Activated T-cell treated with anti-CD3 and anti-CD28 coated beads for 48 hours (primary cell): Measurements from ENCODE around the gene SMAD2.

Experiments used
- DNase-seq: peaks from one replicate; pipeline ENCODE4 v3.0.0-alpha.2; 2020; ENCODE audit warnings: low read depth

SMAD2 gene

DNA sequence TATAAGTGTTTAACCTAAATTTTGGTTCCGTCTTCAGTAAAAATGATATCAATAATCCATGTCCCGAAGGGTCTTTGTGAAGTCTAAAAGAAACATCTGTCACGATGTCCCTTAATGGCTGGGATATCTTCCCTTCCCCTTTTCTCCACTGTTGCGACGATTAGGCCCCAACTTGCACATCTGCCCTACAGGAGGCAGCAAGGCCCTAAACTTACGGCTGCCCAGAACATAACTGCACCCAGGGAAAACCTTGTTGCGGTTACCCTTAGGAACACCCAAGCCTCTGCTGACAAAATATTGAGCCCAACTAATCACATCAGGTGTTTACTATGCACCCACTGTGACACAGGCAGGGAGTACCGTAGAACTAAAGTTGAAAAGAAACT is 1.3 kb upstream of the SMAD2 start:
- DNase-seq = no peak

DNA sequence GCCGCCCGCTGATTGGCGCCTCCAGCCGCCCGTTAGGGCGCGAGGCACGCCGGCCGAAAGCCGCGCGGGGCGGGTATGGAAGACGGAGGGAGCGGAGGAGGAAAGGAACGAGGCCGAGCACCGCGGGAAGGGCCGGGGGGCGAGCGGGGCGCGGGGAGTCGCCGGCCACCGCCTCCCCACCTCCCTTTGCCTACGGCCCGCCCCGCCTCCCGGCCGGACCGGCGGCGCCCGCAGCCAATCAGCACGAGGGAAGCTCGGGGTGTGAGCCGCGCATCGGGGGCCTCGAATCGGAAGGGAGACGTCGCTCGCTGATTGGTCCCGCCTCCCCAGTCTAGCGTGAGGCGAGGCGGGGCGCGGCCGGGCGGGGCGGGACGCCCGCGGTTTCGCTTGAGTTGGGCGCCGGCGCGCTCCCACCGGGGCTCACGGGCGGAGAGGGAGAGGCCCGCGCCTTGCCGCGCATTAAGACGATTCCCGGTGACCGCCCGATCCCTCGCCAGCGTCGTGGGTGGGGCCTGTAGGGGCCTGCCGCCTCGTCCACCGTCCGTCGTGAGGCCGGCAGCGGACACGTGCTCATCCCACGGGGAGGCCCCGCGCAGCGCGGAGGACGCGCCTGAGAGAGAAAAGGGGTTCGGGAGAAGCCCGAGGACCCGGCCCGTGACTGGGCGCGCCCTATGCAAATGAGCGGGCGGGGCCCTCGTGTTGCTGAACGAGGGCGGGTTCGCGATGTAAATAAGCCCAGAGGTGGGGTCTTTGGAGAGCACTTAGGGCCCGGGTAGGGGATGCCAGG is 665 bp upstream of the SMAD2 start:
- peak; percentile 94 for DNase-seq

DNA sequence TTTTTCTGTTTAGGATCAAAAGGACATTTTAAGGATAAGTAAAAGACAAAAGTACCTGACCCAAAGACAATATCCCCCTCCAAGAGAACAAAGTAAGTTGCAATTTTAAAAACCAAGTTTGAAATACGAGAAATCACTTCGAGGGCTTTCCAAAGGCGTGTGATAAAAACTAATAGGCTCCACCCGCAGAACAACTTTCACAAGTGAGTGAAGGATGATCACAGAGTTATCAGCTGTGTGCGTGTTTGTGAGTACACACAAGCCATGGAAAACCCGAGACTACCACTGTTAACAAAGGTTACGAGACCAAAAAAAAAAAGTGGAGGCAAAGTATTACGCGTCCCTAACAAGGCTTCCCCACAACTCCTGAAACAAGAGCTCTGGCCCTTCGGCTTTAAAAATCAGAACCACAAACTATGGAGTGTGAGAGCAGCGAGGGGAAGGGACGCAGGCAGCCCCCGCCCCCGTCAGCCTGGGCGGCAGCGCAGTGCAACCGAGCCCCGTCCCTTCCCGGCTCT is 719 bp downstream of the SMAD2 start:
- DNase-seq = no peak

DNA sequence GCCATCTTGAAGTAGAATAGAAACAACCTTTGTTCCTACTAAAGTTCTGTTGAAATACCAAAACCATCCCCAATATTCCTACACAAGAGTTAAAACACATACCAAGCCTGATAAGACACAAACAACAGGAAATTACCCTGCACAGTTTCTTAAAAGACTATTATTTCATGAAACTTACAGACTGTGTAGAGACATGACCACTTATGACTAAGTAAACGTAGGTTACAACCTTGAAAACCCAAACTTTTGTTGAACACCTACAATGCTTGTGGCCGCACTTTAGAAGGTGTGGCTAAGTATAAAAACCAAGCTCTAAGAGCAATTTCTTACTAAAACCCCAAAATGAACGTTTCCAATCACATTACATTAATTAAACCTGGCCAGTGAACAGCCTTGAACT is 2.0 kb downstream of the SMAD2 start:
- no peak for DNase-seq

DNA sequence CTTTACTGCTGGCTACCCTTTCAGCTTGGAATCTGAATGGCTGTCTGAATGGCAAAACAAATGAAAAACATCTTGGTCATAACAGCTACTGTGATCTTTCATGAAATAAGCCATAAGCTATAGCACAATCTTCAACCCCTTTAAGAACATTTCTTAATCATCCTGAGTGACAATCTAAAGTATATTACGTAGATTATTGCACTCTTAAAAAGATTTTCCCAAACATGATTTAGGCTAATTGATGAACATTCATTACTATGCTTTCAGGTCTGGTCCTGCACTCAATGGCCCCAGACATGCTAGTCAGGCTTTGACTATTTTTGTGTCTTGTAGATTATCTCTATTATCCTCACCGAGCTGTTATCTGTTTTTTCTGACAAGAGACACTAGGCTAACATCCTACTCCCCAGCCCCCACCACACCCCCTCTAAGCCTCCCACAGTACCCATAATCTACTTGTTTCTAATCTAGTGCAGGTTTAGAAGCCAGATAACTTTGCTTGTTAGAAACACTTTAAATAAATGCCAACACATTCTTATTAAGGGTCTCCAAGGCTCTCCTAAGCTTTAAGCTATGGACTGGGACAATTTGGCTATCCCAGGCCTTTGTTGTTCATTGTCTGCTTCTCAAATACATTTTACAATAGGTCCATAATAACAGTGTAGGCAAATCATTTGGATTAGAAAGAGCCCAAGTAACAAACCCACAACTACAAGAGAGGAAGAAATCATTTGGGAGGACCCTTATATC is 4.2 kb downstream of the SMAD2 start:
- no peak for DNase-seq

DNA sequence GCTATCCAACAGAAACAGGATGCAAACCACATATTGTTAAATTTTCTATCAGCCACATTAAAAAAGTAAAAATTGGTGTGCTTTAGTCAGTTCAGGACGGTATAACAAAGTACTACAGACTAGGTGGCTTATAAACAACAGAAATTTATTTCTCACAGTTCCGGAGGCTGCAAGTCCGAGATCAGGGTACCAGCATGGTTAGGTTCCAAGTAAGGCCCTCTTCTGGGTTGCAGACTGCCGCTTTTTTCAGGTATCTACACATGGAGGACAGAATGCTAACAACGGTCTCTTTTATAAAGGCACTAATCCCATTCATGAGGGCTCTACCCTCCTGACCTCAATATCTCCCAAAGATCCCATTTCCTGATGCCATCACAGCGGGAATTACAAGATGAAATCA is 10.5 kb downstream of the SMAD2 start:
- DNase-seq = no peak

DNA sequence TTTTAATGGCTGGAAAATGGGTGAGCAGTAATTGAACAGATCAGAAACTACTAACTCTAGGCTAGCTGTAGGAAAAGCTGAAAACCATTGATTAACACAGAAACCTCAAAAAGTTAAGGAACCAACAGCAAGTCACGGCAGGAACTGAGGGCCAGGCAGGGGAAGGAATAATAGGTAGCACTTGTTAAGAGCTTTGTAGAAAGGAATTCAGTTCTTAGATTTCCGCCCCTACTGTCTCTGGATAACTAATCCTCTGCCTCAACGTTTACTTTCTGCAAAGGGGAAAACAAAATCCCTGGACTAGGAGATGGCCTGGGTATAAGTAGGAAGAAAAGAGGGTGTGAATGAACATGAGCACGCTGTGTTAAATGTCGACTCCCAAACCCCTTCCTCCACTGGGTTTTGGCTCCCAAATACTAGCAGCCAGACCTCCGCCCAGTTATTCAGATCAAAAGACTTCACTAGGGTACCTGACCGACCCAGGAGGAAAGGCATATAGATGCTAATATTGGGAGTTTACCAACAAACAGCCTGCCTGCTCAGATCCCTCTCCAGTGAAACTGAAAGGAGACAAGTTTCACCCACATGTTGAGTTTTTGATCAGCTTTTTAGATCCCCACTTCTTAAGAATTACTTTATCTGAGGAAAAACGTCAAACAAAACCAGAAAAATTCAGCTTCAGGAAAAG is 12.4 kb downstream of the SMAD2 start:
- DNase-seq = no peak

DNA sequence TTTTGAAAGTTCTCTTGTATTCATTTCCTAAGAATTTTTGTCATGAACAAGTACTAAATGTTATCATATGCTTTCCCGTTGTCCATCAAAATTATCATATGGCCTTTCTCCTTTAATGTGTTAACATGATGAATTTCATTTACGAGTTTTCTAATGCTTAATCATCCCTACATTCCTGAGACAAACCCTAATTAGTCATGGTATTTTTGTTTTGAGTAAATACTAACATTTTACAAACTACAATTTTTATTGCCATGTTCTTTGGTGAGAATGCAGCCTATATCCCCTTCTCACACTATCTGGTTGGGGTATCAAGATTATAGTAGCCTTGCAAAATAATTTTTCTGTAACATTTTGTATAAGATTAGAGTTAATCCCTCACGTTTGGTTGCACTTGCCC is 14.5 kb downstream of the SMAD2 start:
- DNase-seq = no peak

DNA sequence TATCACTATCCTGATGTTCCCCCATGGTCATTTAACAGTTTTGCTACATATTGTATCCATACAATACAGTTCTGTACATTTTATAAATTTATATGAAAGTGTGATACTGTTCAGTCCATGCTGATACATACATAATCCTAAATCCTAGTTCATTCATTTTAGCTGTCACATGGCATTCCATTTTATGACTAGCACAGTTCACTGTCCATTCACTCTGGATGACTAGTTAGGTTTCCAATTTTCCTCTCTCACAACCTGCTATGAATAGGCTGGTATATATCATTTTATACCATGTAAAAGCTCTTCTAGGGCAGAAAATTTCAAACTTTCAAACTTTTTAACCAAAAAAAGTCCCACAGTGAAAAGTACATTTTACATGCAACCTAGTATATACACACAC is 15.2 kb downstream of the SMAD2 start:
- DNase-seq = no peak

DNA sequence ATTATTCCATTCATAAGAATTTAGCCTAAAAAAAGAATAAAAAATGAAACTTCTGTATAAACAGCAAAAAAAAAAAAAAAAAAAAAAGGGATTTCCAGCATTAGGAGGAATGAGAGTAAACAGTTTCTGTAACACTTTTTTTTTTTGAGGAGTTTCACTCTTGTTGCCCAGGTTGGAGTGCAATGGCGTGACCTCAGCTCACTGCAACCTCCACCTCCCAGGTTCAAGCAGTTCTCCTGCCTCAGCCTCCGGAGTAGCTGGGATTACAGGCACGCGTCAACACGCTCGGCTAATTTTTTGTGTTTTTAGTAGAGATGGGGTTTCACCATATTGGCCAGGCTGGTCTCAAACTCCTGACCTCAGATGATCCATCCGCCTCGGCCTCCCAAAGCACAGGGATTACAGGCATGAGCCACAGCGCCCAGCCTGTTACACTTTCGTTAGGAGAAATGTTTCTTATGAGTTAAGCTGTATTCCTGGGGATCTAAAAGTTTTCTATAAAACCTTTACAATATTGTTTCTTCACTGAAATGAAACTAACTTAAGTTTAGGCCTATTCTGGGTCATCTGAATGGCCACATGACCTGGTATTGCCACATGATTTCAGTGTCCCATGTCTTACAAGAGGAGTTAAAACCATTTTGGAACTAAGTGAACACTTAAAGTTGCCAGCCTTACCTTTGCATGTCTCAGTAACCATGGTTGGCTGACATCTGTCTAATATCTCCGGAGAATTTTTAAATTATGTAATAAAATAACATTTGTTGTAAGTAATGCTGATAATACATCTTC is 17.5 kb downstream of the SMAD2 start:
- no peak for DNase-seq

DNA sequence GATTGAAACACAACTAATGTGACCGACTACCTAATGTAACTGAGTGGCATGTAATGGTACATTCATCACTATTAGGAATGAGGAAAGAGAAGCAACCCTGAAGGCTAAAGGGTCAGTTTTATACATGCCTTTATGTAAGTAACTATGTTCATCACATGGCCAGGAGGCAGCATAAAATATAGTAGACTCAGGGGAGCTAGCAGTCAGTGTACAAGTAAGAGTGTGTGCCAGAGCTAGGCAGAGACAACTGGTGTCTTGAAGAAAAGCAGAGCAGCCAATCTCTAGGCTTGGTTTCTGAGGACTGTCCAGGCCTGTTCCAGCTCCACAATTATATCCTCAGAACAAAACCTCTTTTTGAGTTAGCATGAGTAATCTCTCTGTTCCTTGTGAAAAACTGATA is 18.1 kb downstream of the SMAD2 start:
- no peak for DNase-seq

DNA sequence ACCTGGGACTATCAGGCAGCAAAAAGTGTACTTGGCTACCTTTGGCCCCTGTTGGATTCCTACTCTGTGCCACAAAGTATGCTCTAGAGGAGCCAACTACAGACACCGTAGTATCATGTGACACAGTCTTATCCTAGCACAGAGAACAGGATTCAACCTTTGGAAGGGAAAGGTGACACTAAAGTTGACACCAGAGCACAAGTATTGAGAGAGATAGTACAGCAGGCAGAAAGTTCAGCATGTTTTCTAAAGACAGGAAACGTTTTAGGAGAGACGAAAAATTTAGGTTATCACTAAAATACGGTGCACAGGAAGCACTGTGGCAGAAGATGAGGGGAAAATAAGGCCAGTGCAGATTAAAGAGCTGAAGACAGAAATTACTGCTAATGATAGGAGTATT is 18.6 kb downstream of the SMAD2 start:
- no peak for DNase-seq

DNA sequence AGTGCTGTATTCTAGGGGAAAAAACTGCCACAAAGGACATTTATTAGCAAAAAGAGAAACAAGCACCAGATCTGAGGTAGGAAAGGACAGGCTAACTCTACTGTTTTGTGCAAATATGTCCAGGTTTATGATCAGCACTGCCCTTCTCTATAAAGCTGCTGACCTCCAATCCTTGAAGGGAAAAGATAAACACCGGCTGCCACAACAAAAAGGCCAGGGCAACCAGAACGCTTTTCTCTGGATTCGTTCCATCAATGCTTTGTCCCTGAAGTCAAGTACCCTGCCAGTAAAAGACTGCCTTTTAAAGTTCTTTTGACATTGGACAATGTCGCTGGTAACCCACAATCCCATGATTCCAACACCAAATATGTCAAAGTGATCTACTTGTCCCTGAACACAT is 21.0 kb downstream of the SMAD2 start:
- no peak for DNase-seq

DNA sequence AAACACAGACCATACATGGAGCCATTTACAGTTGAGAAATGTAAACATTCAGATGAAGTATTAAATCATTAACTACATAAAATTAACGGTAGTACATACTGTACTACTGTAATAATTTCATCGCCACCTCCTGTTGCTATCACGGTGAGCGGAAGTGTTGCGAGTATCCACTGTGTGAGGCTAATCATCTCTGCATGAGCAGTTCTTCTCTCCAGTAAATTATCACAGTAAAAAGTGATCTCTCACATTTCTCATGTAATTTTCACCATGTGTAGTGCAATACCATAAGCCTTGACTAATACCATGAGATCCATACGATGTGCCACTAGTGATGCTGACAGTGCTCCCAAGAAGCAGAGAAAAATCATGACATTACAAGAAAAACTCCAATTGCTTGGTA is 21.9 kb downstream of the SMAD2 start:
- no peak for DNase-seq

DNA sequence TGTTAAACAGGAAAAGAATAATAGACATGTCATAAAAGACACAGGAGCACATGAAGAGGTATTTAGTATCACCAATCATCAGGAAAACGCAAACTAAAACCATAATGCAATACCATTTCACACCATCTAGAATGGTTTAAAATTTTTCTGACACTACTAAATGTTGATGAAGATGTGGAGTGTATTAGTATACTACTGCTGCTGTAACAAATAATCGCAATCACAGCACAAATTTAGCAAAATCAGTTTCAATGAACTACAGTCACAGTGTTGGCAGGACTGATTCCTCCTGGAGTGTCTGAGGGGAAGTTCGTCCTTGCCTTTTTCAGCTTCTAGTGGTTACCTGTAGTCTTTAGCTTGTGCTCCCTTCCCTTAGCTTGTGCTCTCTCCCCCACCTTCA is 24.1 kb downstream of the SMAD2 start:
- no peak for DNase-seq

DNA sequence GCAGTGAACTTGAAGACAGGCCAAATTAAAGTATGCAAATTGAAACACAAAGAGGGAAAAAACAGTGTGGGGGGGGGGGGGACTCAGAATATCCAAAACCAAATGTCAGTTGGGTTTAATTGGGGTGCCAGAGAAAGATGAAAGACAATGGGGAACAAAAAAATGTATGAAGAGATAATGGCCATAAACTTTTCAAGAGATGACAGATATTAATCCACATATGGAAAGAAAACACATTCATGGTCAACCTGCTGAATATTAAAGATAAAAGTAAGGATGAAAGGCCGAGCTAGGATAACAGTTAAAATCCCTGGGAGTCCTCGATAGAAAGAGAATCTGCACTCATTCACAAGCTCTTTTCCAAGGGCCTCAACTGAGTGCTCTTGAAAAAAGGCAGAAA is 26.6 kb downstream of the SMAD2 start:
- no peak for DNase-seq

DNA sequence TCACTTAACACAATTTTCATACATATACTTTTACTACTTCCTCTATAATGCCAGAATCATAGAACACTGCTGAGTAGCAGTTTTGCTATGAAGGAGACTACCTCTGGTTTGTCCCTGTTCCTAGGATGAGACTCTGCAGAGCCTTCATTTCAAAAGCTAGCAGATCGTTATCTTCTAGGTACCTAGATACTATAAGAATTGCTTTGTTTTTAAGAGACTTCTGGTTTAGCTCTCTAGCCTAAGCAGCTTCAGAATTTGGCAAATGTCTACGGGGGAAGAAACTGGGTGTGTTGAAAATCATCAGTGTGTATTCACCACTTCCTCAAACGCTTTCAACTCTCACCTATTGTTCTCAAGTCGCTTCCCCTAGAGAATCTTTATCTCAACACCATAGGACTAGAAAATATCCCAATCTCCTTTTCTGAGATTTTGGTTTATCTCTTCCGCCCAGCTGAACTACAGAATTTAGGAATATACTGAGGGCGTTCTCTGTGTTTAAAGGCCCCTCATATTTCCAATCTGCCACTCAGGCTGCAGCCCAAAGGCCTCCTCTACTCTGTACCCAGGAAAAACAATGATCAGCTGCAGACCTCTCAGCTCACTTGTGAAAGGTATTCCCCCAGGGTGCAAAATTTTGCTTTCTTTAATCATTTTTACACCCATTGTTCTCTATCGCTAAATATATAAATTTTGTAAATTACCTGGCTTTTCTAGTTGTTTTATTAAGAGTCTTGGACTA is 28.7 kb downstream of the SMAD2 start:
- no peak for DNase-seq

DNA sequence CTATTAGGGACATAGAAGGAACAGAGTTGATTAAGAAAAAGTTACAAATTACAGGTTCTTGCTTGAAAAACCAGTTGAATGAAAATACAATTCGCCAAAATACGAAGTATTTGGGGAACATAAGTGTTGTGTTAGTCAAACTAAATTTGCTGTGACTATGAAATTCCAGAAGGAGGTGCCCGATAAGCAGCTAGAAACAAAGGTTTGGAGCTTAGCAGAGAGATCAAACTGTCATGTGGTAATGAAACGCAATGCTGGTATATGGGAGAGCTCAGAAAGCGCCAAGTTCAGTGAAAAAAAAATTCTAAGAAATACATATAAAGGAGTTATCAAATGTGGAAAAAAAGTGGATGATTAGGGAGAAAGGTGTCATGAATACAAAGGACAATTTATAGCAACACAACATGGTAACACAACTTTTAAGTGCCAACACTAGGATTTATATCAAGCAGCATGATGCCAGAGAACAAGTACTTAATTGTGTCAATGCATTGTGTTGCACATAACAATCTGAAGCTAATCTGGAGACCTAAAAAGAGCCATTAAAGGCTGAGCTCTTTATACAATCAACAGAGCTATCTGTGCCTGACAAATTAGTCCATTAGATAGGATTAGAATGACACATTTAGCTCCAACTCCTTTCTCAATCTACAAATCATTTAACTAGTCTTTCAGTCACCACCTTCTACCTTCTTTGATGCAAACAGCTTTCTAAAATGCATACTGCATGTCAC is 31.2 kb downstream of the SMAD2 start:
- no peak for DNase-seq

DNA sequence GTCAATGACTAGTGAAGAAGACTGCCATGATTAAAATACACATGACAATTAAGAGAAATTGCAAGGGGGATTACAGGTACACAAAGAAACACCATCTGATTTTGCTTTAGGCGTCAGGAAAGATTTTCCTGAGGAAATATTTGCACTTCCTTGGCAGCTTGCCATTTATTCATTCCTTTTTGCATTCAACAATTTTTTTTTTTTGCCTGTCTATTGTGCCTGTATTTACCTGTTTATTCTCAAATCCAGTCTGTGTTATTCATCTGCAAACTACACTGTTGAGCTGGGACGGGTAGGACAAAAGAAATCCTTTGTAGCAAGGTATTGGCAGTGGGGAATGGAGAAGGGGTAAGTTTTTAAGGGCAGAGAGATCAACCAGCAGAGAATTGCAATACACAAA is 31.8 kb downstream of the SMAD2 start:
- no peak for DNase-seq

DNA sequence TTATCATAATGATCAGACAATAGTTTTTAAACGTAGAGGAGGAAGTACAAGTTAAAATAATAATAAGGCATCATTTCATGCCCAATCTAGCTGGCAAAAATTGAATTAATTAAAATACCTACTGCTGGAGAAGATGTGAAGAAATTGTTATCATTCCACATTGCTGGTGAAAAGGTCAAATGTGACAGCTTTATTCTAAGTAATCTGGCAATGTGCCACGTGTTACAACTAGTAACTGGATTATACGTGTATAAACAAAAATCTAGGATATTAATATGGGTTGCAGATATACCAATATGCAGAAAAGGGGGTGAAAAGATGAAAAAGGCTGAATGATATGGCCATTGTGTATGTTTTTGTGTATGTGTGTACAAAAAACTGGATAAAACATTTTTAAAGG is 32.4 kb downstream of the SMAD2 start:
- no peak for DNase-seq
